Measurements from ENCODE around the gene FIGN. TPM values are rescaled to one million over a fixed set of nuclear protein-coding genes. Genes with fewer than 3 reads are reported as not detected.

The FIGN gene
- total RNA-seq, 1 experiment from 2014 or later = not detected

- no peak for ATAC-seq
- Histone ChIP-seq H3K27ac (ENCODE audit: low read depth, low read length) (no peak overlapping the region), H3K9me3 (ENCODE audit: control insufficient read depth in 1 of 2, insufficient read depth in 1 of 2, low read depth in 1 of 2, low read length in 2 of 2) (no peaks in the 10 kb centered on the region), H3K36me3 (ENCODE audit: control insufficient read depth in 1 of 2, insufficient read depth in 2 of 2, low read length in 2 of 2) (no peaks in the 10 kb centered on the region), H4K20me1 (ENCODE audit: insufficient read depth) (no peaks in the 10 kb centered on the region), H3K4me2 (ENCODE audit: low read length) (no peak overlapping the region), H3K27me3 (ENCODE audit: insufficient read depth, low read length) (peaks cover 59% of the 10 kb centered on the region), H3K9ac (ENCODE audit: low read length) (no peak overlapping the region), H3K4me3 (replicated peaks in 1 of 2; ENCODE audit: low read depth in 1 of 2, low read length in 2 of 2) (no peak overlapping the region), H3K4me1 (ENCODE audit: control insufficient read depth in 1 of 2, insufficient read depth in 2 of 2, low read length in 2 of 2) (no peaks in the 10 kb centered on the region), H3K79me2 (ENCODE audit: insufficient read depth, low read length) (no peaks in the 10 kb centered on the region), H3K9me2 (ENCODE audit: insufficient read depth) (no peaks in the 10 kb centered on the region), H2AFZ (ENCODE audit: low read depth, low read length, poor library complexity, severe bottlenecking) (no peak overlapping the region)
- POLR2A ChIA-PET = no interaction called here
- RAD21 ChIA-PET (ENCODE audit: low non-redundant PET in 1 of 2, low total read pairs in 2 of 2, uncharacterized antibody in 2 of 2, unreplicated experiment in 2 of 2) = no interaction called here
- CTCF ChIA-PET = no interaction called here
- intact Hi-C loops (cut with micrococcal nuclease) = no loop called here
- no peak for TF ChIP-seq POLR2AphosphoS5 (IDR thresholded peaks at IDR 0.05; ENCODE audit: low read depth, low read length)
- no peak for TF ChIP-seq CEBPB (IDR thresholded peaks at IDR 0.05; ENCODE audit: low read depth)
- no peak for TF ChIP-seq CTCF (IDR thresholded peaks at IDR 0.05 in 2 of 3, conservative IDR thresholded peaks at IDR 0.05 in 1 of 3; ENCODE audit: borderline replicate concordance in 1 of 3, insufficient read depth in 1 of 3, low read depth in 2 of 3, low read length in 2 of 3)
- no peak for TF ChIP-seq FOSL1 (IDR thresholded peaks at IDR 0.05; ENCODE audit: low read depth)
- no peak for TF ChIP-seq ZFX (IDR thresholded peaks at IDR 0.05)
- TF ChIP-seq ZBTB33 (IDR thresholded peaks at IDR 0.05; ENCODE audit: extremely low read depth, insufficient replicate concordance, low read length) = no peak
- no peak for TF ChIP-seq TCF7L2 (IDR thresholded peaks at IDR 0.05; ENCODE audit: borderline replicate concordance, extremely low read depth, insufficient read depth, insufficient read length)
- no peak for TF ChIP-seq SIN3A (IDR thresholded peaks at IDR 0.05; ENCODE audit: low read depth)
- TF ChIP-seq REST (IDR thresholded peaks at IDR 0.05; ENCODE audit: low read depth) = no peak
- no peak for TF ChIP-seq JUND (IDR thresholded peaks at IDR 0.05)
- no peak for TF ChIP-seq POLR2A (IDR thresholded peaks at IDR 0.05; ENCODE audit: borderline replicate concordance, extremely low read depth, insufficient read depth, insufficient read length)
- TF ChIP-seq CBX3 (IDR thresholded peaks at IDR 0.05; ENCODE audit: low read depth) = no peak
- TF ChIP-seq SRF (IDR thresholded peaks at IDR 0.05; ENCODE audit: low read depth) = no peak
- TF ChIP-seq RAD21 (IDR thresholded peaks at IDR 0.05; ENCODE audit: low read depth) = no peak
- TF ChIP-seq EZH2phosphoT487 (IDR thresholded peaks at IDR 0.05; ENCODE audit: borderline replicate concordance) = no peak
- TF ChIP-seq EZH2 (IDR thresholded peaks at IDR 0.05) = no peak
- no peak for TF ChIP-seq ATF3 (IDR thresholded peaks at IDR 0.05)
- TF ChIP-seq SP1 (IDR thresholded peaks at IDR 0.05; ENCODE audit: low read depth) = no peak
- no peak for TF ChIP-seq EGR1 (IDR thresholded peaks at IDR 0.05; ENCODE audit: low read depth)
- TF ChIP-seq ZNF274 (IDR thresholded peaks at IDR 0.05; ENCODE audit: low read depth, low read length) = no peak
- BruUV-seq (replicated peaks) = no TSS peak
- no peak for DNase-seq (ENCODE audit: low read depth, low spot score)
These were observed 3.1 kb downstream of the FIGN start for GRCh38 chr2:163732727-163733126.

Measured in HCT116 (cell line).